NCI-H1092 treated with DMSO at 0.1 percent for 48 hours (cell line): ENCODE data around the gene CERS6.

Experiments
- DNase-seq: peaks from one replicate; lab custom pipeline; 2025; lab: John Stamatoyannopoulos, UW

The CERS6 gene

DNA sequence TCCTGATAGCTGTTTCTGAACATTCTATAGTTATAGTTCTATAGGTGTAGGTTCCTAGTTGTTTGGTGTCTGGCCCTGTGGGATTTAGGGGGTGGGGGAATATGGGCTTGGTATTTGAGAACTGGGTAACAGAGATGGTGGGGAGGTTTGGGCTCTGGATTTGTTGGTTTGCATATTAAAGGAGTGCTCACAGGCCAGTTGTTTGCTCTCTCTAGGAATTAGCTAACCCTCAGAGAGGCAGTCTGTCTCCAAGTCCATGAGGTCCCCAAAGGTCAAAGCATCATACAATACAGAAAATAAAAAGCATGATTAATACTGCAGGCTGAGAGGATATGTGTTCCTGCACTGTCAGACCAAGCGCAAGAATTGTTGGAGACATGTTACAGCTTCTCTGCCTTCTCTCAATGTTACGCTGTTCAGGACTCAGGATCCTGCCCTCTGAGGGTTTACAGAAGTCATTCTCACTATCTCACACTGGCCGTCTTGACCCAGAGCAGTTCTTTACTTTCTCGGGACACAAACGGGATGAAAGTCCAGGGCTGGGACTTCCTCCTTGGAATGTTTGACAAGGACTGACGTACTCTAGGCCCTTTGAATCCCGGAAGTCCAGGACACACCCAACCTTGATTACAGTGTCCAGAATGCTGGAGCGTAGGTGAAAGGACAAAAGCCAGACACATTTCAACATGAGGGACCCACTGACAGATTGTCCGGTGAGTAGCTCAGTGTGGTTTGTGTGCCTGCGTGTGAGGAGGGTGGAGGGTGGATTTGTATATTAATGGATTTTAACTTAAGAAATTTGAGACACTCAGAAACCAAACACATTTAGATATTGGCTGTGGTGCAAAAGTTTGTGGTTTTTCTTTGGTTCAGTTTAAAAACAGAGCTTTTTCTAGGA is 346.1 kb downstream of the CERS6 start, which contains the start of gene NOSTRIN:
NOSTRIN (plus strand) TSS at position 677 of the 898 bp plus-strand sequence; CDS start at position 687, 10 bp downstream.
- no peak for DNase-seq

DNA sequence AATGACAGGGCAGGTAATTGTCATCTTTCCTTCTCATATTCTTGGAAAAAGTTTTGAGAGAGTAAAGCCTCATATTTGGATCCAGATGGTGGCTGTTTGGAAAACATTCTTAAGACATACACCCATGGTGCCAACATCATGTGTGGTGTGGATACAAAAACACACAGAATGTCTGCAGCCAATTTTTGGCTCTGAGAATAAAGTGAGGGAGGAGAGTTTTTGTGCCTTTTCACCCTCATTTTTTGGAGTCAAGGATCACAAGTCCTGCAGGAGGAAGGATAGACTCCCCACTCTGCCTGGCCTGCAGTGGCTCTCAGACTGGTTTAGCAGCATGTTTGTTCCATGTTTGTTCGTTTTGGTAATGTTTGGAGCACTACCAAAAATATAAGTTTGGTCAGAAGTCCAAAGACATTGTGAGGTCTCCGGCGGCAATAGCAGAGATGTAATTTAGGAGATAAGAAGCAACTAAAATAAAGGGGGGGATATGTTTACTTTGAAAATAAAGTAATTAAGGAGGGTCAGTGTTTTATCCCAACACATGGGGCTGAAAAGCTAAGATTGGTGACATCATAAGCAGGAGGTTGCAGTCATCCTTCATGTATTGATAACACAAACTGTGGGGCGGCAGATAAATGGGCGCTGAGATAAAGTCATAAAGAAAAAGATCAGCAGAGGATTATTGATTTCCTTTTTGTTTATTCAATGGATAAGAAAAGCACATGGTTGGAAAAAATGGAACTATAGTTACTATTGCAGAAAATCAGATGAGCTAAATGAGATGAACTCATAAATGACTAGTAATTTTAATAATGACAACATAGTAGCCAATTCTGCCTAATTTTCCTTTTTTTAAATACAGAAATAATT is 347.0 kb downstream of the CERS6 start:
- no peak for DNase-seq

DNA sequence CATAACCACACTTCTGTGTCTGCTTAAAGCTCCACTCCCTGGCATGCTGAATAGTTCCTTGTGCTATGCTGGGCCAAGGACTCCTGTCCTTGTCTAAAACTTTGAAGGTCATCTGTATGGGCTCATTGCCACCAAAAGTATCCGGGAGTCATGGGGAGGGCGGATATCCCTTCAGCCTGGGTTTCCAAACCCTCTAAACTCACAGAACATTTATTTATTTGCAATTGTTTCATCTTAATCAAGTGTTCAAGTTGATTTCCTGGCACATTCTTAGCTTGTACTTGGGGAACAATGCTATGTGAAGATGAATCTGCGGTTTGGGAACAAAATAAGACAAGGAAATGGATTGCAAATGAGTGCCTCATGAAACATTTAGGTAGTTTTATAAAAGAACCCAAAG is 348.1 kb downstream of the CERS6 start:
- no peak for DNase-seq

DNA sequence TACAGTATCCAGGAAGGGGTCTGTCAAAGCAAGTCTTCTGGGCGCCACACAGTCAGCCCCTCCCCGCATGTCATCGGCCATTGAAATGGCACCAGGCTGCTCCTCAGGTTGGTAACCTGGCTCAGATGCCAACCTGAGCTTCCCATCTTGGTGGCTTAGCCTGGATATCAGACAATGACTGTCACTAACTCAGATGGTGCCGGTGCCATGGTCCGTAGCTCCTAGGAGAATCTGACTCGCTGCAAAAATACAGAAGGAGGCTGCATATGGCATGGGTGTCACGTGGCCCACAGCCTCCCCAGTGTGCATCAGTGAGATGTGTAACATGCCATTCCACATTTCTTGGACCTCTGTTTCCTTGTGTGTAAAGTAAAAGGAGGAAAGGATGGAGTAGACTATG is 349.5 kb downstream of the CERS6 start:
- DNase-seq = no peak

DNA sequence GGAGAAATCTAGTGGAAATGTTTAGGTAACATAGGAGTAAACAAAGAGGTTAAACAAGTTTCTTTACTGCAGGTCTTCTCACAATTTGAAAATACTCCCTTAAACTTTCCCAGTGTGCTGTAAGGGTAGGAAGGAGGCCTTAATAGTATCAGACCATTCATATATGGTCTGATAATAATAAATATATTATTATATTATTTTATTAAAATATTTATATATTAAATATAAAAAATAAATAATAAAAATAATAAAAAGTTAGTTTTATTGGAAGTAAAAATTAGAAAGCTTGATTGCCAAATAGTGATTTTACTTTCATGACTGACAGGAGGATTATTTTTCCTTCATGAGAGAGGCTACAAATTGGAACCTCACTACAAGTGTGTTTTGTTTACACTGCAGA is 353.5 kb downstream of the CERS6 start:
- no peak for DNase-seq

DNA sequence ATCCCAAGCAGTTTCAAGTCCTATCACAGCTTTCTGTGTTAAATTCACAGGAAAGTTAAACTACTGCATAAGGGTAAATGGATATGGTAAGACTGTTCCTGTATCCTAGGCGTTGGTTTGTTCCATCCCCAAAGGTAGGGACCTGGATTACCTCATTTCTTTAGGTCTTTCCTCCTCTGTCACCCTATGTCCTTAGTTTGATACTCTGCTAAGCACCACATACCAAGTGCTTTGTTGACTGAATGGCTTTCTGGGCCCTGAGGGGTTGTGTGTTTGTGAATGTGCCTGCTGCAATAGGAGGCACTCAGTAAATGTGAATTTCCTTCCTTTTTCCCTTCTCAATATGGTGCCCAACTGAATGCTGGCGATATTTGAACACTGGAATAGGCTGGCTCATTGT is 354.2 kb downstream of the CERS6 start:
- DNase-seq = no peak

DNA sequence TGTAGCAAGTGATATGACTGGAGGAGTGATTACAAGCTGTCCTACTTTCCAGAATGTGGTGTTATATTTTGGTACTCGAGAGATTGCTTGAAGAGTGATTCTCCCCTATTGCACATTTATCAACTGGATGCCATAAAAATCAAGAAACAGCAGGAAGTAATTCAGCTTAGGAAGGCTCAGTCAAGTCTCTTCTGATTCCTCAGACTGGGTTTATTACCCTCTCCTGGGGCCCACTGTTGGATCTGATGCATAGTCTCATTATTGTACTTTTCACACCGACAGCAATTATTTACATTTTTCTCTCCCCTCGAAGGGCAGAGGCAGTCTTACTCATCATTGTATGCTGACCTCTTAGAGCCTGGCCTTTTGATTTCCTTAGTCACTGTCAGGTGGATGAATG is 355.6 kb downstream of the CERS6 start:
- no peak for DNase-seq

DNA sequence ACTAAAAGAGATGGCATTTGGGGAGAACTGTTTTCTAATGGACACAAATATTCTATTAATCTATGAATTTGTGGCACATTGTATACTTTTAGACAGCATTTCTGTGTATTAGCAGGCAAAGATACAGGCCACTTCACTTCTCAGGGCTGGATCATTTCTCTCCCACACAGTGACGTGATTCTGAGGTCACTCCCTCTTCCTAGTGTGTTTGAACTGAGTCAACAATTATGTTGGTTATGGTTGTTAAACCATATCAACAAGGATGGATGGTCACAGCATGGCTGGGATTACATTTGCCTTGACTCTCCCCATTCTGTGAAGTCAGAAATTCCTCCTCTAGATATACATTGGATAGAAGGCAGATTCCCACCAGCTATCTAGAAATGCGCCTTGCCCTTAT is 358.0 kb downstream of the CERS6 start:
- no peak for DNase-seq

DNA sequence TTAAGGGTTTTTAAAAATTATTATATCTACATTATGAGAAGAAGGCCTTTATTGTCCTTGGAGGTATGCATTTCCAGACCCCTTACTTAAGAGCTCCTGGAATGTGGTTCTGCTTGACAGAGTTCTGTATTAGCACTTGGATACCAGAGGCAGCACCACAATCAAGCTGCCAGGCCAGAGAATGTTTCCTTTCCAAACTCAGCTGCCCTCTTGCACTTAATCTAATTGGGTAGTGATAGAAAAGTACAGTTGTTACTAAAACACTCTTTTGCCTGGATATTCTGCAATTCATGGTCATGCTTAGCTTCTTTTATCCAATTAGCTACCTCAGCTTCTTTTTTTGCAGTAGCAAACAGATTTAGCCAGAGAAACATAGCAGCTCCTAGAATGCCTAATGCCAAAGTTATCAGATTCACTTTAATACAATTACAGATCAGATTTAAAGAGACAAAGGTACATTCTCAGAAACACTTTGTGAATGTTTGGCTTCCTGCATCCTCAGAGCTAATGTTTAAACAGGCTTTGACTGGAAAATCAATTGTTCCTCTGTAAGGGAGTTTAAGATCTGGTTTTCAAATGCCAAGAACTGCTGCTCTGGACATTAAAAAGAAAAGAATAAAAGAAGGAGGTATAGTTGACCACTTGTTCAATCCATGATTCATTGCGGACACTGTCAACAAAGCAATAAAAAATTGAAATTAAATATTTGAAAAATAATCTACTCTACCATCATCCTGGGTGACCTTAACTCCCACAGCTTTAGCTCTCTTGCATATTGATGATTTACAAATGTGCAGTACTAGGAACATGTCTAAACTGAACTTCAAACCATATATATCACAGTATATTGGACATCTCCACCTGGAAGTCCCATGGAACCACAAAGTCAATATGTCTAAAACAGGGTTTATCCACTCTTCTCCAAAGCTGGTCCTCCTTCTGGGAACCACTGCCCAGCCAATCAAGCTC is 359.2 kb downstream of the CERS6 start:
- no peak for DNase-seq

DNA sequence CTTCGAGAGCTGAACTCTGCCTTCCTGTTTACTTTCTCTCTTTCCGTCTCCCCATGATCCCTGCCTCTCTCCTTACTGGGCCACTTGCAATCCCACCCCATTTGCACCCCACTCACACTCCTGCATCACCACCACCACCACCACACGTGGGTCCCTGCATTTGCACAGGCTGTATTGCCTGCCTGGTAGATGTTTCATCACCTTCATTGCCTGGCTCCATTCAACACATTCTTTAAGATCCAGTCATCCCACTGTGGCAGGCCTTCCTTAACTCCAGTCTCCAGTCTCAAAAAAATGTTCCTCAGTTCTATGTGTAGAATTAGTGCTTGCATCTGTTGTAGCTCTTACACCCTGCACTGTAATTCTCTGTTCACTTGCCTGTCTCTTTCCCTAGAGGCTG is 360.3 kb downstream of the CERS6 start:
- DNase-seq = no peak

DNA sequence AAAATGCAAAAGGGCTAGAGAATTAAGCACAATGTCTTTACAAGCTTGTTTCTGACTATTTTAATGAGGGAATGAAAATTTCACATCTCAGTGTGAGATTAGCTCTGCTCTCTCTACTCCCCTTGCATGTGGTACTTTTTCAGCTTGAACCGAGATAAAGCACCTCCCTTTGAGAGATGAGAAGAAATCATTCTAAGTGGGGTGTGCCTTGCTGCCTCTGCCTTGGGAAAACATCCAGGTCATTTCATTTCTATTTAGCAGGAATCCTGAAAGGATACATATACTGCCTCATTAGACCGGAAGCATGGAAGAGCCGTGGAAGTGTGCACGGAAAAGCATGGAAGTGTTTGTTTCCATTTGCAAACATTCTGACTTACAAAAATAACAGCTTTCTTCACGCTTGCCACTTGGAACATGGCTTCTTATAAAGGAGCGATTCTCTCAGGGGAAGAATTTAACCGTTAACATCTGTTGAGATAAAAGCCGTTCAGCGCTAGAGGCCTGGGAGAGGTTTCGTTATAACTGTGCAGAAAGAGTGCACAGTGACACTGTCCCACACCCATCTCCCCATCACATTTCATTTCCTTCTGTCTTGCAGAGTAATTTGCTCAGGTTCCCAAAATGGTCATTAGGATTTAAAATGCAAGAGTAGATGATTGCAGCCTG is 363.1 kb downstream of the CERS6 start:
- DNase-seq = no peak

DNA sequence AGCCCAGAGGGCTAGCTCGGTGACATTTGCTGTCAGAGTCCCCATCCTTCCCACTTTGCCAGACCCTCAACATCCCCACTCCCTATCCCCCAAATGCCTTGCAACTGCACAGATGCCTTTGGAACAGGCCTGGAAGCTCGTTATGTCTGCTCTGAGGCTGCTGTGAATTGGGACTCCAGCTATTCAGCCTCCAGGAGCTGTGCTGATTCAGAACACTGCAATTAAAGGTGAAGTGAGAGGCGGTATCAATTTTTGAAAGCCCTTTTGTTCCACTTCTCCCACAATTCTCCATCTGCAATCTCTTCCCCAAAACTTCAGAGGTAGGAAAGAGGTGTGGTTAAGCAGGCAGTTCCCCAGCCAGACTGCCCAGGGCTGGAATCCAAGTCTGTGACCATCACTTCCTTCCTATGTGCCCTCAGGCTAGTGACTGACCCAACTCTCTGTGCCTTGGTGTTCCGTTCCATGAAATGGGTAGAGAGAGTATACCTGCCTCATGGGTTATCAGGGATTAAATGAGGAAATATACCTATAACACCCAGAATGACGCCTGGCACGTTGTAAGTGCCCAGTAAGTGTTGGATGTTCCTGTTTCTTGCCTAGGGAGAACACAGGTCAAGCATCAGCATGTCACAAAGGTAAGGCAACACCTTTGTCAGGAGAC is 363.9 kb downstream of the CERS6 start:
- DNase-seq = no peak

DNA sequence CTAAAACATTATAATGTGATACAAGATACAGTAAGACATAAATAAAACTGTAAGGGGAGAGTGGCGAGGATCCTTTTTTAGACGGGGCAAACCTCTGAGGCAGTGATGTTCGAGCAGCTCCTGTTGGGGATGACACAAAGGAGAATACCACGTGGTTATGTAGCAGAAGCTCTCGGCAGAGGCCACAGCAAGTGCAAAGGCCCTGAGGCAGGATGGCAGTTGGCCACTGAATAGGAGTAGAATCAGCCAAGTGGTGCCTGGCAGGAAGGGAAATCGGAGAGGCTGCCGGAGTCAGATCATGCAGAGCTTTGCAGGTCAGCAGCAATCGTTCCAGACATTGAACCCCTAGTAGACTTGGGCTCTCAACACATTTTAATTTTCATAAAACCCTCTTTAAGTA is 365.5 kb downstream of the CERS6 start:
- DNase-seq = no peak

DNA sequence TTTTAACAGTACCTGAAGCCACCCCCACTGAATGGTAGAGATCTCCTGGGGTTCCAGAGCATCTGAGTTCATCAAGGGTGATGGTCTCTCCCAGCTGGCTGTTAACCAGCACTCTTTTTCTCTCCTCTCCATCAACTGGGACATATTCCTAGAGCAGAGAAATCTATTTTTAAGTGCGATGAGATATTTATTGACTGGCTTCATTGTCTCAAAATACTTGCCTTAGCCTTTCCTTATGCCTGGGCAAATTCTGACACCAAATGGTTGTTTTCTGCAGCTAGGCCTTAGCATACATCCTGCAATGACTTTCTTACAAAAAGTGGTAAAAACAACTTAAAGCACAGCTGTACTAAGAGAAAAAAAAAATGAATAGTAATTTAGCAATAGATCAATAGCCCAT is 365.9 kb downstream of the CERS6 start:
- no peak for DNase-seq
